Central memory CD4-positive, alpha-beta T cell (primary cell): Measurements from ENCODE around the gene PCCA.
A peak's percentile ranks its signal among the peaks of the same experiment; 100 is the strongest.
"Not testable (repeated sequence)": the region's sequence is repeated elsewhere in the genome, so short reads cannot be mapped to it uniquely, and the experiment has no call there.

Experiments
- DNase-seq: peaks from one replicate; pipeline ENCODE4 v3.0.0; 2022

PCCA gene

DNA sequence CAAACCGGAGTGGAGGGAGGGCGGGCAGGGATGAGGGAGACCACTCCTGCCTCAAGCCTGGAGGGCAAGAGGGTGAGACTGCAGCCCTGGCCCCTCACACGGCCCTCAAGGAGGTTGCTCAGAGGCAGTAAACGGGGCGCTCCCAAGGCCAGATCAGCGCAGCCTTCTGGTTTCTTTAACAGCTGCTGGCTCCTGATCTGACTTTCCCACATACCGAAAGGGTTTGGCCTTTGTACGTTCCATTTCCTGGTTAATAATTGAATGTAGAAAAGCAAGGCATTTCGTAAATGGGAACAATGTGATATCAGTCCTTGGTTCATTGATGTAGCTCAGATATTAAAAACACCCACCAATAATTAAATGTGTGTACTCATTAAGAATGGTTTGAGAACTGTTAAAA, 428.2 kb downstream of the PCCA start:
- DNase-seq, result no peak

- DNase-seq, result no peak
Observed at GRCh38 chr13:100517728-100518127, 428.8 kb downstream of the PCCA start.

DNA sequence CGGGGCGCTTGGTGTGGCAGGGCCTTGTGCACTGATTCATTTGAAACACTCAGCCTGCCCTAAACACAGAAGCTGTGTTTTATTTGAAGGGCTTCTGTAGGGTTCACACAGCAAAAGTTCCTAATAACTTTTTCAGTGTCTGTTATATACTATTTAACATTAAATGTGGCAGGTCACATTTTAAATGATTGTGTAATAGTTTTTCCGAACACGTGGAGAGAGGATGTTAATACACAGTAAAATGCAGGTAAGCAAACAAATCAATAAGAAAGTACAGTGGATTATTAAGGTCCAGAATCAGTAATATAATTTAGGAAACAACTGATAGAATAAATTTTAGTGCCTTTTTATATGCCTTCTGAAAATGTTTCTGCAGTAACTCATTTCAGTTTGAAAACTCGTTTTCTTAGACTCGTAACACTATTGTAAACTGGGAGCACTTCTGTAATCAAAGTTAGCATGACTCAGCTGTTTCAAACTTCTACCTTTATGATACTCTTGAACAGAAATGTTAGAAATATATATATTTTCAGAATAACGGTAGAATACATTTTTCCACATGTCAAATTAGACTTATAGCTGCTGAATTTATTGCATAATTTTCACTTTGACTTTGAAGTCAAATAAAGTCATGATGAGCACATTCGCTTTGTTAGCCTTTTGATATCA, 429.6 kb downstream of the PCCA start:
- DNase-seq, result no peak

DNA sequence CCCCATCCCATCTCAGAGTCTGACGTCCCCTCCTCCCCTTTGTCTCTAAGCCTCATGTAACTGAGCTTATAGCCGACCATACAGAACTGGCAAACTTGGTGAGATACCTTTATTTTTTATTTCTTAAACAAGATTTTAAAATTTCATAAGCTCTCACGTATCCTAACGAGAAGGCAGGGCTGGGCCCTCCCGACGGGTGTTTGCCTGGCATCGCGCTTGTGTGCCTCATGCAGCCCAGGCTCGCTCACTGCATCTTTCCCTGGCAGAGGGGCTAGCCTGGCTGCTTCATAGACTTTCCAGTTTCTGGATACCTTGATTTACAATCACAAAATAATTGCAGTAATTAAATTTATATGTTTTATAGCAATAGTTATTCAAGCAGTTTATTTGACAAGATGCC, 430.7 kb downstream of the PCCA start:
- no peak for DNase-seq

GRCh38 chr13:100520936-100521850, 432.3 kb downstream of the PCCA start:
- DNase-seq, result no peak

DNA sequence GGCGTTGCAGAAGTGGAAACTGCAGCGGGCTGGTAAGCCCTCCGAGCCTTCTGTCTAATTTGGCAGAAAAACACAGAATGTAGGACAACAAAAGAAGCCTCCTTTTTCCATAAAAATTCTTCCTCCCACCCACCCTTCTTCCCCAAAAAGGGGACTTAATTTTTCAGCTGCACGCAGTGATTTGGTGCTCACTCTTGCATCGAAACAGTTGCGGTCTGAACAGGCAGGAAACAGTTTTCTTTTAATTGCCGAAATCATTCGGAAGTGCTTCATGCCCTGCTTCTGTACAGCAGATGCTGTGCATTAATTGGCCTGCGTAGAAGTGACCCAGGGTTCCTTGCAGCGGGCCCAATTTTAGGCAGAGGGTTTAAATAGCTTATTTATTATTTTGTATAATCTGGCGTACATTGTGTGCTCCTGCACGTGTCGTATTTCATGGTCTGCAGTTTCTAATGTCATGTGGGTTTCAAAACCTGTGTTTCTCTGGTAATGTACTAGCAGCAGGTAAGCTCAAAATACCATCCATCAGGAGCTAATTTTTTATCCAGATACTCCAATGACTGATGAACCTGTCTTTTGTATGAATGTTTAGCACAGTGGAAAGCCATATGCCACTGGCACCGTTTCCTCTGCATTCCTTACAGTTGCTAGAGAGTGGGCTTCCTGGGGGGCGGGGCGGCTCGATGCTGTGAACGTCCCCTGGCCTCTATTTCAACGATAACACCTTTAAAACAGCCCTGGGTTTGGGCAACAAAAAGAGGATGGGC, 433.1 kb downstream of the PCCA start:
- DNase-seq, result peak; percentile 16

DNA sequence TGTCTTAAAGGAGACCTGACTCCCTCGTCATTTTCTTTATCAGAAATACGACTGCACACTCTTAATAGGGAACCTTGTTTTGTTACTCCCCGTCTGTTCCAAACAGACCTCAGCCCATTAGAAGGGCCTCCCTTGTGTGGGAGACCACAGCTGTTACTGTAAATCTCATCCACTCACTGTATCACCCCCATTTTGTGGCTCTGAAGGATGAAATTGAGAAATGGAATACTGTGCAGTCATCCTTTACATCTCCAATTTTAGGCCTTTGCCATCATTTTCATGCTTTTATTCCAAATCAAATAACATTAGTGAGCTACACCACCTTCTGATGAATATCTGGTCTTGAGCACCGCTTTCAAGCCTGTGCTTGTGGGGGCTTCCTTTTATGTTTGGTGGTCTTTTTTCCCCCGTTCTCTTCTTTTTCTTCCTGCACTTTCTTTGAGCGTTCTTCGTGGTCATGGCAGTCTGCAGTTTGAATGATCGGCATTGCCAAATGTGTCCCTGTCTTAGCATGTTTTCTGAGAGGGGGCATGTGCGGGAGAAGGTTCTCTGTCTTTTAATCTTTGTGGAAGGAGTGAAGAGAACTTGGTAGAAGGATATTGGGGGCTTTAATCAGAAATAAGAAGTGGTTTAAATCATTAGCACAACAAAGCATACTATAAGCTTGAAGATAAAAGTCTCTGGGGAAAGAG, 433.9 kb downstream of the PCCA start:
- no peak for DNase-seq

DNA sequence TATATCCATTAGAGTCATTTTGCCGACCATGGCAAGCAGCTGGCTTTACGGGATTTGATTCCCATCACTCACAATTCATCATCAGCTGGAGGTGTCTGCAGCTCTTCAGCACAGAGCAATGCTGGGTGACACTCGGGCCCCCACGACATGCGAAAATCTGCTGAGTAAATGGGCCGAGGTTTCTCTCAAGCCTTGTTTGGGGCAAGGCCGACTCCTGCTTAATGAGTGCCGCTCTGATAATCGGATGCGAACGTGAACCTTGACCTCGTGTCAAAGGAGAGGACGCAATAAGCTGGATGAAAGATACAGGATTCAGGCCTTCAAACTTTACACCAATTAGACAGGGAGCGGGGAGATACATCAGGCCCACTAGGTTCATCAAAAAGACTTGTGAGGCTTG, 434.5 kb downstream of the PCCA start:
- no peak for DNase-seq

GRCh38 chr13:100523981-100524386, 435.1 kb downstream of the PCCA start:
- DNase-seq, result no peak

- DNase-seq, result not testable (repeated sequence)
Observed at GRCh38 chr13:100524688-100525087, 435.8 kb downstream of the PCCA start.

GRCh38 chr13:100525453-100526317, 436.8 kb downstream of the PCCA start:
- DNase-seq, result no peak

DNA sequence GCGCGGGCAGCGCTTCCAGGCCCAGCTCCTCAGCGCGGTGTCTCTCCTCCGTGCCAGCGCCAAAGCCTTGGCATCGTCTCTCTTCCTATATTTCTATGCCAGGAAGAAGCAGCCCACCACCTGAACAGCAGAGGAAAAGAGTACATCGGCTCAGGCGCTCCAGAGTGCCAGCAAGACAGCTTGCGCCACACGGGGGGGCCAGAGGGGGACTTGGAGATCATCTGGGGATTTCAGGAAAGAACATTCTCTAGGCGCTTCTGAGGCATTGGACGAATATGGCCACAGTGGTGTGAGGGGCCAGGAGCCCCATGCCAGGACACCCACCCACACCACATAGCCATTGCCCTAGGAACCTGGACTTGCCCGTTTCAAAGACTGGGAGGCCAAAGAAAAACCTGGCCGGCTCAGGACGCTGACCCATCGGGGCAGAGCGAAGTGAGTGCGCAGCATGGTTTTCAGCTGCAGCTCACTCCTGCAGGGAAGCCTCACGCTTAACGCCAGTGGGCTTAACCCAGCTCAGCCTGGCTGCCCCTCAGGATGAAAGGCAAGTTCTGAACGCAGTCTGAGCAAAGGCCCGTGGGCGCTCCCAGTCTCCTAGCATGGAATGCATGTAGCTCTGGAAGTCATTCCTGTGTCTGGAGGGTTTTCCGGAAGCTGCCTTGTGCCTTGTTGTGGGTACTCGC, 437.6 kb downstream of the PCCA start:
- DNase-seq, result no peak

DNA sequence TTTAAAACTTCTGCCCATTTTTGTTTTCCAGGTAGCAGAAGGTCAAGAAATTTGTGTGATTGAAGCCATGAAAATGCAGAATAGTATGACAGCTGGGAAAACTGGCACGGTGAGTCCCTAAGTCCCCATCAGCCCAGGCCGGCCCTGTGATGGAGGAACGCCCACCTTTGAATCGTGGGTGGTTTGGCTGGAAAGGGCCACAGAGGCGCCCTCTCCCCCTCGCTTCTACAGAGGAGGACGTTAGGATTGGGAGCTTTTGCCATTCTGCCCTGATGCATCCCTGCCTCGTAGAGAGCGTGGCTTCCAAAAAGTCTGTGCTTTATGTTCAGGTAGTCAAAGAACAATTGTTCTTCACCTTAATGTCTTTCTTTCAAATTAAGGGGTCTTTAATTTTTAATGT, 438.8 kb downstream of the PCCA start:
- no peak for DNase-seq

DNA sequence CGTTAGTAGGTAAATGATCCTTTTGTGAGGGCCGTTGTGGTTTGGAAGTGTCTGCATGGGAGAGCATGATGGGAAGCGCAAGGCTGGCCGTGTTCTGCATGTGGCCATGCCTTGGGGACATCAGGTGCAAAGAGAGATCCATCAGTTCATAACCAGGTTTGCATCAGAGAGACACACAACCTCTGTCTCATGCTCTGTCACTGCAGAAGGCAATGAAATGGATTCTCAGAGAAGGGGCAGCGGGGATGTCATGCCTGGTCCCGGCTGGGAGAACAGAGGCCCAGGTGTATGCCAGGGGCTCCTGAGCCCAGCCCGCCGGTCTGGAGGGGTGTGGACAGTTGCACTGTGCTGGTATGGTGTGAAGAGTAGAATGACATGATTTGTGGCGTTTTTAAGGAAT, 439.5 kb downstream of the PCCA start:
- DNase-seq, result no peak

DNA sequence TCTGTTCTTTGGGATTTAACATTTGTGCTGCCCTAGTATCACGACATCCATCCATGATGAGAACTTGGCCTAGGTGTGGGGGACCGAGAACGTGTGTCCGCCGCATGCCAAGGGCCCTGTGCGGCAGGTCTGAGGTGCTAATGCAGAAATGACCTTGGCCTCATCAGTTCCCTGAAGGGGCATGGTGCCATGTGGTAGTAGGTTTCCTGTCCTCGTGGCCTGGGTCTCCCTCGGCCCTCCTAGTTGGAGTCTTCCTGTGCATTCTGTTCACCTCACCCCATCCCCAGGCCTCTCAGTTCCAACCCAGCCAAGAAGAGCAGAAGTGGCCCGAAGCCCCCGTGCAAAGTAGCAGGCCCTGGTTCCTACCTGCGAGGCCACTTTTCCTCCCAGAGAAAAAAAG, 439.9 kb downstream of the PCCA start:
- no peak for DNase-seq

GRCh38 chr13:100529666-100530377, 440.9 kb downstream of the PCCA start:
- DNase-seq, result no peak

GRCh38 chr13:100530671-100531213, 441.8 kb downstream of the PCCA start:
- no peak for DNase-seq

- no peak for DNase-seq
Observed at GRCh38 chr13:100532090-100532766, 443.3 kb downstream of the PCCA start.

DNA sequence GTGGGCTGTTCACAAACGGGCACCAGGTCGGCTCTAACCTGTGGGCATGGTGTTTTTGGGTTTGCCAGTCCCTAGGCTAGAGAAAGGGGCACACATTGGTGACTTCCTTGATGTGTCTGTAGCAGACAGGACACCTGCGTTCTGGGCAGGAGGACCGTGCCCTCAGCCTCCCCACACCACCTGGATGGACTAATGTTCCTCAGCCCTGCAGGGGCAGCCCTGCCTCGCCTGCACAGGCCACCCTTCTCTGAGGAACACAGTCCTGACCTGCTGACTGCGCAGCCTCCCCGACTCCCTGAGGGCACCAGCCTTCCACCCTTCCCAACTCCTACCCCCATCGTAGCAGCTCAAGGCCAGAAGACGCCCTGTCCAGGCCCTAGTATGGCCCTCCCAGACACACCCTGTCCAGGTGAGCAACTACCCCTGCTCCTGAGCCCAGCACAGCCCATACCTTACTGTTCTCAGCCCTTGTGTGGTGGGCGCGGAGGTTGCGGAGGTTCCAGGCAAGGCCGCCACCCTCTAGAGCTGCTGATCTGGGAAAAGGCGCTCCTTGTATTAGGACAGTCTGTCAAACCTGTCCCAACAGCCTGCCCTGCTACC, 444.0 kb downstream of the PCCA start:
- DNase-seq, result no peak
